Lung (tissue), 12 donors: ENCODE results near the gene LIFR. TPM values are rescaled to one million over a fixed set of nuclear protein-coding genes. Genes with fewer than 3 reads are reported as not detected.

Experiments used
- ATAC-seq: fragments of 200-7000 bp; cut with Tn5 transposase; one replicate; pipeline ENCODE4 v1.9.1; 2020; ENCODE audit warnings: moderate number of reproducible peaks; ENCODE audit not compliant: insufficient read depth, low FRiP score
- DNase-seq, 3 donors: peaks; one replicate each; pipeline ENCODE4 v3.0.0-alpha.2; 2013 to 2017
- H3K27ac ChIP-seq, 2 donors: one replicate each; pipeline ENCODE4 v1.5.1; 2013; ENCODE audit warnings: mild to moderate bottlenecking in 2 of 2, moderate library complexity in 2 of 2, control low read depth in 1 of 2, inconsistent platforms in 1 of 2, low read depth in 1 of 2, low read length in 1 of 2
- H3K27me3 ChIP-seq, 3 donors: one replicate each; pipeline ENCODE4 v1.5.1; 2013; ENCODE audit warnings: low read length in 2 of 3; ENCODE audit not compliant: control insufficient read depth in 3 of 3, insufficient read depth in 3 of 3
- H3K36me3 ChIP-seq, 4 donors: one replicate each; pipeline ENCODE4 v1.5.1; 2013; ENCODE audit warnings: low read length in 4 of 4, mild to moderate bottlenecking in 1 of 4, moderate library complexity in 1 of 4; ENCODE audit not compliant: control insufficient read depth in 4 of 4, insufficient read depth in 4 of 4
- H3K4me1 ChIP-seq, 5 donors: one replicate each; pipeline ENCODE4 v1.5.1; 2013; ENCODE audit warnings: low read length in 5 of 5, mild to moderate bottlenecking in 2 of 5, moderate library complexity in 1 of 5; ENCODE audit not compliant: control insufficient read depth in 5 of 5, insufficient read depth in 5 of 5
- H3K4me3 ChIP-seq: one replicate; pipeline ENCODE4 v1.5.1; 2013; ENCODE audit warnings: mild to moderate bottlenecking, control low read depth, moderate library complexity
- H3K9ac ChIP-seq, 2 donors: one replicate each; pipeline ENCODE4 v1.5.1; 2013; ENCODE audit warnings: low read length in 2 of 2, control low read depth in 1 of 2; ENCODE audit not compliant: insufficient read depth in 1 of 2
- H3K9me3 ChIP-seq, 4 donors: one replicate each; pipeline ENCODE4 v1.5.1; 2013; ENCODE audit warnings: low read length in 3 of 4, mild to moderate bottlenecking in 1 of 4, moderate library complexity in 1 of 4; ENCODE audit not compliant: control insufficient read depth in 4 of 4, insufficient read depth in 3 of 4
- CTCF ChIP-seq: IDR thresholded peaks from 2 replicates; pipeline ENCODE4 v1.5.1; 2012; ENCODE audit warnings: mild to moderate bottlenecking; ENCODE audit errors: control extremely low read depth, extremely low read depth
- WGBS, 2 donors: extraction: QIAGEN DNeasy Blood & Tissue Kit; methylation state at CpG; one replicate each; pipeline ENCODE4 v1.1.7; 2013; 5-methylcytosine and 5-hydroxymethylcytosine counted together
- polyA plus RNA-seq, 2 donors: library from polyadenylated mRNA; stranded (reverse); fragments of 200-250 nt; gene quantifications; one replicate each; pipeline ENCODE4 v1.2.1, GENCODE V29; 2013
- total RNA-seq, 2 donors: library from RNA; depleted of rRNA in 1 of 2; stranded (reverse); fragments of >200 nt in 1 of 2; gene quantifications; one replicate each; pipeline ENCODE4 v1.2.1, GENCODE V29; 2014 to 2021
- donor health status: control.
- donor health status: control.
- donor health status: Bipolar disorder and iron deficiency.
- donor health status: healthy.
- donor health status: DM: yes; HTN: yes; CAD: no.

The LIFR gene
- total and polyA plus RNA-seq, 4 donors: 14.2 to 345 (median 37.8) TPM

DNA sequence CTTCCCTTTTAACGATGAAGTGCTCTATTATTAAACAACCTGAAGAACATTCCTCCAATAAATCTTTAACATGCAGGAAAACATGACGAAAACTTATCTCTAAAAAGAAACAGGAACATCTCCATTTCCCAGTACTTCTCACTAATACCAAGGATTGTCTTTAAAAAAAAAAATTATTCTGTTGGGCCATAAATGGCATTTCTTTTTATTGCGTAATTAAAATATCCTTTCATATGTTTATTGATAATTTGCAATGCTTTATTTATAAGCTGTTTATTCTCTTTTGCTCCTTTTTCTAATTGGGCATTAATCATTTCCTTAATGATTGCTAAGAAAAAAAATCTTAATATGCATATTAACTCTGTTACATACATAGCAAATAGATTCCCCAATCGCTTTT, 18.9 kb downstream of the LIFR start:
- WGBS, 2 donors: 46% methylated on average over 4 of the region's 4 CpGs
- ATAC-seq: no peak
- DNase-seq: no peak
- no peak overlapping the region for H3K27ac ChIP-seq
- H3K36me3 ChIP-seq: peaks cover 0 to 7% (median 0%) of the 10 kb centered on the region in 4 donors
- no peaks in the 10 kb centered on the region for H3K9me3 ChIP-seq
- no peak overlapping the region for H3K4me3 ChIP-seq
- no peak for TF ChIP-seq CTCF
- H3K4me1 ChIP-seq: peaks cover 9 to 72% (median 45%) of the 10 kb centered on the region in 5 donors
- H3K27me3 ChIP-seq: no peaks in the 10 kb centered on the region
- H3K9ac ChIP-seq: no peak overlapping the region

- peak overlapping the region in 1 of 2 donors; percentile 61 for H3K27ac ChIP-seq
- DNase-seq: no peak
Measured at GRCh38 chr5:38536968-38537367, 19.5 kb downstream of the LIFR start.

GRCh38 chr5:38535845-38536244, 20.6 kb downstream of the LIFR start:
- Histone ChIP-seq H3K27ac (peak overlapping the region in 1 of 2 donors; percentile 59), H3K4me3 (no peak overlapping the region), H3K27me3 (no peaks in the 10 kb centered on the region), H3K9me3 (no peaks in the 10 kb centered on the region), H3K4me1 (peaks cover 6 to 75% (median 49%) of the 10 kb centered on the region in 5 donors), H3K36me3 (peaks cover 0 to 1% (median 0%) of the 10 kb centered on the region in 4 donors), H3K9ac (no peak overlapping the region)
- no peak for TF ChIP-seq CTCF
- ATAC-seq (no peak), DNase-seq (no peak)
- WGBS, 2 donors: 42 to 68% methylated on average over 2 of the region's 2 CpGs

More at GRCh38 chr5:38536968-38537367, 19.5 kb downstream of the LIFR start:
- no peak for TF ChIP-seq CTCF
- Histone ChIP-seq H3K36me3 (peaks cover 0 to 7% (median 0%) of the 10 kb centered on the region in 4 donors), H3K4me1 (peaks cover 6 to 78% (median 49%) of the 10 kb centered on the region in 5 donors), H3K9me3 (no peaks in the 10 kb centered on the region), H3K9ac (no peak overlapping the region), H3K4me3 (no peak overlapping the region), H3K27me3 (no peaks in the 10 kb centered on the region)
- ATAC-seq: no peak
- WGBS, 2 donors: 44 to 59% methylated on average over 3 of the region's 3 CpGs

GRCh38 chr5:38535248-38535750, 21.1 kb downstream of the LIFR start:
- TF ChIP-seq CTCF: no peak
- H3K4me1 ChIP-seq: peaks cover 6 to 74% (median 48%) of the 10 kb centered on the region in 5 donors
- no peak overlapping the region for H3K9ac ChIP-seq
- peak in 1 of 3 donors; percentile 57 for DNase-seq
- H3K27me3 ChIP-seq: no peaks in the 10 kb centered on the region
- no peaks in the 10 kb centered on the region for H3K9me3 ChIP-seq
- H3K4me3 ChIP-seq: no peak overlapping the region
- ATAC-seq: no peak
- H3K27ac ChIP-seq: peak overlapping the region in 1 of 2 donors; percentile 59
- H3K36me3 ChIP-seq: no peaks in the 10 kb centered on the region
- 49 to 67% methylated on average over 4 of the region's 4 CpGs for WGBS, 2 donors
